Muscle of leg (tissue), 9 donors: Measurements from ENCODE around the gene GUSB. TPM values are rescaled to one million over a fixed set of nuclear protein-coding genes. Genes with fewer than 3 reads are reported as not detected.

Experiments
- polyA plus RNA-seq, 8 donors: library from polyadenylated mRNA; unstranded; fragments of 120-200 nt; gene quantifications; one replicate each; pipeline versions ENCODE4 v1.2.1 to v1.2.3, GENCODE V29; 2013; ENCODE audit warnings: inconsistent platforms in 1 of 8, low replicate concordance in 1 of 8; ENCODE audit not compliant: insufficient read length in 8 of 8, insufficient read depth in 1 of 8
- total RNA-seq: library from RNA; stranded (reverse); fragments of 120-200 nt; gene quantifications from one replicate; pipeline ENCODE4 v1.2.4, GENCODE V29; 2013

GUSB gene
- total and polyA plus RNA-seq, 9 donors, result 20.6 to 50.6 (median 39.9) TPM

Other genes starting within 250 kb of the GUSB start
- 11.0 TPM for gene VKORC1L1, start 109.1 kb downstream of the GUSB start, total RNA-seq
- gene VKORC1L1, start 109.1 kb downstream of the GUSB start, polyA plus RNA-seq, result 10 to 100 TPM; 16.4 to 24.4 (median 20.7) TPM
- 12.9 TPM for gene ASL, start 93.6 kb upstream of the GUSB start, total RNA-seq
- 10 to 100 TPM in 6 of 8 donors, 1 to 10 TPM in 2; 9.7 to 20.8 (median 12.5) TPM for gene ASL, start 93.6 kb upstream of the GUSB start, polyA plus RNA-seq
- gene CRCP, start 132.6 kb upstream of the GUSB start, total RNA-seq, result 25.2 TPM
- gene CRCP, start 132.6 kb upstream of the GUSB start, polyA plus RNA-seq, result 10 to 100 TPM; 19.1 to 24.7 (median 21.5) TPM
- gene TPST1, start 223.1 kb upstream of the GUSB start, total RNA-seq, result 39.6 TPM
- gene TPST1, start 223.1 kb upstream of the GUSB start, polyA plus RNA-seq, result 10 to 100 TPM; 11.2 to 25.5 (median 14.8) TPM